K562 (cell line): ENCODE measurements around the gene FBXW8. TPM values are rescaled to one million over a fixed set of nuclear protein-coding genes. Genes with fewer than 3 reads are reported as not detected.

Source experiments
- ELF4 ChIP-seq: fragments of 450-650 bp; formaldehyde crosslinking; IDR thresholded peaks from 2 replicates; pipeline ENCODE4 v1.4.0; 2022; ENCODE audit warnings: missing genetic modification characterization
- FOSL1 ChIP-seq: fragments of 200-800 bp; sonication (Bioruptor generic); conservative IDR thresholded peaks from 2 replicates; pipeline ENCODE4 v1.6.1; 2016; ENCODE audit warnings: missing genetic modification characterization, missing compliant biosample characterization
- RAD21 ChIP-seq, 2 experiments: fragments of 250-450 bp in 1 of 2; fragments of 450-650 bp in 1 of 2; sonication (Bioruptor Pico) in 1 of 2; formaldehyde crosslinking in 1 of 2; IDR thresholded peaks in 1 of 2; conservative IDR thresholded peaks in 1 of 2; 2 replicates each; pipeline versions ENCODE4 v1.4.0 to v1.8.0; 2020 to 2022; ENCODE audit warnings: mild to moderate bottlenecking in 2 of 2, moderate library complexity in 1 of 2
- SPI1 ChIP-seq: IDR thresholded peaks from 2 replicates; pipeline ENCODE4 v1.6.1; 2011; ENCODE audit warnings: low read depth, low read length, control low read depth, borderline replicate concordance
- TOE1 ChIP-seq, 2 experiments: fragments of 450-650 bp in 1 of 2; sonication (generic) in 1 of 2; formaldehyde crosslinking in 1 of 2; IDR thresholded peaks; 2 replicates each; pipeline versions ENCODE4 v1.7.1 to v1.8.0; 2016 to 2022; ENCODE audit warnings: borderline replicate concordance in 2 of 2, mild to moderate bottlenecking in 2 of 2, antibody characterized with exemption in 1 of 2, inconsistent platforms in 1 of 2, low read depth in 1 of 2, missing genetic modification reagents in 1 of 2, moderate library complexity in 1 of 2
- YY1 ChIP-seq, 3 experiments: IDR thresholded peaks; 2 replicates each; pipeline ENCODE4 v1.6.1; 2011; ENCODE audit warnings: low read length in 2 of 3, mild to moderate bottlenecking in 2 of 3, moderate library complexity in 2 of 3, borderline replicate concordance in 1 of 3, control low read depth in 1 of 3, low read depth in 1 of 3; ENCODE audit not compliant: insufficient read depth in 3 of 3, insufficient replicate concordance in 2 of 3, control insufficient read depth in 1 of 3, insufficient read length in 1 of 3; ENCODE audit errors: extremely low read depth in 1 of 3
- ZBTB7A ChIP-seq: IDR thresholded peaks from 2 replicates; pipeline ENCODE4 v1.6.1; 2011; ENCODE audit warnings: low read depth, mild to moderate bottlenecking, low read length, moderate library complexity, borderline replicate concordance; ENCODE audit not compliant: control insufficient read depth
- ZKSCAN1 ChIP-seq: fragments of 150-350 bp; IDR thresholded peaks from 2 replicates; pipeline ENCODE4 v1.6.1; 2016; ENCODE audit warnings: low read depth, low read length
- ZNF695 ChIP-seq: fragments of 450-650 bp; formaldehyde crosslinking; IDR thresholded peaks from 2 replicates; pipeline ENCODE4 v1.4.0; 2020; ENCODE audit warnings: mild to moderate bottlenecking, moderate library complexity
- ZNF79 ChIP-seq: fragments of 250-450 bp; sonication (Bioruptor Pico); IDR thresholded peaks from 2 replicates; pipeline ENCODE4 v1.4.0; 2020; ENCODE audit warnings: low read depth, mild to moderate bottlenecking, moderate library complexity
- polyA plus RNA-seq, 8 experiments: library from polyadenylated mRNA; depleted of rRNA in 4 of 8; stranded (reverse) in 5 of 8; unstranded in 3 of 8; fragments of >200 nt; fragmentation: Nextera tagmentation in 2 of 8; fragmentation: Illumina TruSeq in 1 of 8; extraction: Ambion mirVana in 2 of 8; extraction: Trizol in 1 of 8; gene quantifications; 2 replicates each; pipeline versions ENCODE4 v1.2.1 to v1.2.3, GENCODE V29; 2011 to 2014; ENCODE audit warnings: inconsistent platforms in 1 of 8, missing spikeins in 1 of 8
- total RNA-seq, 7 experiments: library from RNA; depleted of rRNA in 6 of 7; stranded (reverse); fragments of >200 nt in 6 of 7; fragmentation: Illumina TruSeq in 2 of 7; extraction: Trizol in 2 of 7; gene quantifications; 2 replicates each; pipeline versions ENCODE4 v1.2.1 to v1.2.3, GENCODE V29; 2011 to 2021; ENCODE audit warnings: low replicate concordance in 1 of 7
- TF ChIP-seq, protein P1 (sequence below), 2 experiments: fragments of 450-650 bp; formaldehyde crosslinking in 1 of 2; IDR thresholded peaks; 2 replicates each; pipeline versions ENCODE4 v1.4.0 to v1.6.1; 2014 to 2020; ENCODE audit warnings: mild to moderate bottlenecking in 2 of 2, borderline replicate concordance in 1 of 2, low read depth in 1 of 2
- TF ChIP-seq, protein P2 (sequence below), 2 experiments: IDR thresholded peaks; 2 replicates each; pipeline ENCODE4 v1.6.1; 2011; ENCODE audit warnings: borderline replicate concordance in 1 of 2, control low read depth in 1 of 2, low read depth in 1 of 2, low read length in 1 of 2, mild to moderate bottlenecking in 1 of 2, mixed read lengths in 1 of 2, moderate library complexity in 1 of 2; ENCODE audit not compliant: insufficient read depth in 1 of 2, insufficient read length in 1 of 2, poor library complexity in 1 of 2, severe bottlenecking in 1 of 2; ENCODE audit errors: extremely low read depth in 1 of 2
- TF ChIP-seq, protein P3 (sequence below), 3 experiments: IDR thresholded peaks in 2 of 3; conservative IDR thresholded peaks in 1 of 3; 2 replicates each; pipeline ENCODE4 v1.5.1; 2011 to 2012; ENCODE audit warnings: low read length in 3 of 3, mild to moderate bottlenecking in 3 of 3, control low read depth in 2 of 3, improper control_type of control experiment in 1 of 3, inconsistent platforms in 1 of 3, low read depth in 1 of 3, mixed read lengths in 1 of 3, moderate library complexity in 1 of 3; ENCODE audit not compliant: insufficient read depth in 2 of 3

The FBXW8 gene
- total and polyA plus RNA-seq, 9 of the 15 experiments (the other 6 are each of a cell fraction or from before 2014, with no cell fraction given): 0.58 to 8.3 (median 4.4) TPM

DNA sequence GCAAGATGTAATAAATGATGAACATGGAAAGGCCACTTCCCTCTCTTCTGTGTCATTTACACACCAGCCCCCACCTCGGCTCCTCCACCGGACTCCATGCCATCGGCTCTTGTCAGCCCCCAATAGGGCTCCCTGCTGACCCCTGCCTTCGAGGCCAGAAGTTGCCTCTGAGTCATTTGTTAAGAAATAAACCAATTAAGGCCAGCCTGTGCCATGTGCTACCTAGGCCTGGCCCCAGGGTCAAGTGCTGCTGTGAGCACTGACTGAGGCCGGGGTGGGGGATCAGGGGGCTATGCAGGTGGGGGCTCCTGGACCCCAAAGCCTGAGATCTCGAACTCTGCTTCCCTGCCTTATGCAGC, 135.2 kb downstream of the FBXW8 start (continued):
- TF ChIP-seq, protein P1, sequence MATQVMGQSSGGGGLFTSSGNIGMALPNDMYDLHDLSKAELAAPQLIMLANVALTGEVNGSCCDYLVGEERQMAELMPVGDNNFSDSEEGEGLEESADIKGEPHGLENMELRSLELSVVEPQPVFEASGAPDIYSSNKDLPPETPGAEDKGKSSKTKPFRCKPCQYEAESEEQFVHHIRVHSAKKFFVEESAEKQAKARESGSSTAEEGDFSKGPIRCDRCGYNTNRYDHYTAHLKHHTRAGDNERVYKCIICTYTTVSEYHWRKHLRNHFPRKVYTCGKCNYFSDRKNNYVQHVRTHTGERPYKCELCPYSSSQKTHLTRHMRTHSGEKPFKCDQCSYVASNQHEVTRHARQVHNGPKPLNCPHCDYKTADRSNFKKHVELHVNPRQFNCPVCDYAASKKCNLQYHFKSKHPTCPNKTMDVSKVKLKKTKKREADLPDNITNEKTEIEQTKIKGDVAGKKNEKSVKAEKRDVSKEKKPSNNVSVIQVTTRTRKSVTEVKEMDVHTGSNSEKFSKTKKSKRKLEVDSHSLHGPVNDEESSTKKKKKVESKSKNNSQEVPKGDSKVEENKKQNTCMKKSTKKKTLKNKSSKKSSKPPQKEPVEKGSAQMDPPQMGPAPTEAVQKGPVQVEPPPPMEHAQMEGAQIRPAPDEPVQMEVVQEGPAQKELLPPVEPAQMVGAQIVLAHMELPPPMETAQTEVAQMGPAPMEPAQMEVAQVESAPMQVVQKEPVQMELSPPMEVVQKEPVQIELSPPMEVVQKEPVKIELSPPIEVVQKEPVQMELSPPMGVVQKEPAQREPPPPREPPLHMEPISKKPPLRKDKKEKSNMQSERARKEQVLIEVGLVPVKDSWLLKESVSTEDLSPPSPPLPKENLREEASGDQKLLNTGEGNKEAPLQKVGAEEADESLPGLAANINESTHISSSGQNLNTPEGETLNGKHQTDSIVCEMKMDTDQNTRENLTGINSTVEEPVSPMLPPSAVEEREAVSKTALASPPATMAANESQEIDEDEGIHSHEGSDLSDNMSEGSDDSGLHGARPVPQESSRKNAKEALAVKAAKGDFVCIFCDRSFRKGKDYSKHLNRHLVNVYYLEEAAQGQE (IDR thresholded peaks at IDR 0.05; ENCODE audit: borderline replicate concordance): no peak; the same call in 1 of the 2 replicates
- TF ChIP-seq, protein P1 (CRISPR knock-in tag; IDR thresholded peaks at IDR 0.05; ENCODE audit: low read depth): no peak
- TF ChIP-seq RAD21 (CRISPR knock-in tag; conservative IDR thresholded peaks at IDR 0.05 in 1 of 2, IDR thresholded peaks at IDR 0.05 in 1 of 2): peak in 1 of 2 experiments; percentile 30; a peak in 1 of 4 replicates
- TF ChIP-seq ZBTB7A: peak; percentile 68; the same call in 1 of the 2 replicates
- no peak for TF ChIP-seq ZNF695
- TF ChIP-seq SPI1: 0 out of 2 replicates have a peak, but pooled peaks have one; percentile 31
- 0 out of 2 replicates have a peak, but pooled peaks have one; percentile 22 for TF ChIP-seq FOSL1 (tag)
- TF ChIP-seq TOE1 (IDR thresholded peaks at IDR 0.05; ENCODE audit: borderline replicate concordance): no peak
- no peak for TF ChIP-seq TOE1 (CRISPR knock-in tag; IDR thresholded peaks at IDR 0.05; ENCODE audit: borderline replicate concordance, low read depth)
- no peak for TF ChIP-seq ZNF79
- TF ChIP-seq, protein P2, sequence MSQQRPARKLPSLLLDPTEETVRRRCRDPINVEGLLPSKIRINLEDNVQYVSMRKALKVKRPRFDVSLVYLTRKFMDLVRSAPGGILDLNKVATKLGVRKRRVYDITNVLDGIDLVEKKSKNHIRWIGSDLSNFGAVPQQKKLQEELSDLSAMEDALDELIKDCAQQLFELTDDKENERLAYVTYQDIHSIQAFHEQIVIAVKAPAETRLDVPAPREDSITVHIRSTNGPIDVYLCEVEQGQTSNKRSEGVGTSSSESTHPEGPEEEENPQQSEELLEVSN (IDR thresholded peaks at IDR 0.05; ENCODE audit: borderline replicate concordance in 1 of 2, extremely low read depth in 1 of 2, insufficient read depth in 1 of 2, insufficient read length in 1 of 2, low read depth in 1 of 2, low read length in 1 of 2, poor library complexity in 1 of 2, severe bottlenecking in 1 of 2): peak in 1 of 2 experiments; percentile 33
- peak in 1 of 3 experiments; percentile 22 for TF ChIP-seq YY1 (IDR thresholded peaks at IDR 0.05; ENCODE audit: borderline replicate concordance in 1 of 3, control insufficient read depth in 1 of 3, extremely low read depth in 1 of 3, insufficient read depth in 3 of 3, insufficient read length in 1 of 3, insufficient replicate concordance in 2 of 3, low read depth in 1 of 3, low read length in 2 of 3)
- TF ChIP-seq, protein P3, sequence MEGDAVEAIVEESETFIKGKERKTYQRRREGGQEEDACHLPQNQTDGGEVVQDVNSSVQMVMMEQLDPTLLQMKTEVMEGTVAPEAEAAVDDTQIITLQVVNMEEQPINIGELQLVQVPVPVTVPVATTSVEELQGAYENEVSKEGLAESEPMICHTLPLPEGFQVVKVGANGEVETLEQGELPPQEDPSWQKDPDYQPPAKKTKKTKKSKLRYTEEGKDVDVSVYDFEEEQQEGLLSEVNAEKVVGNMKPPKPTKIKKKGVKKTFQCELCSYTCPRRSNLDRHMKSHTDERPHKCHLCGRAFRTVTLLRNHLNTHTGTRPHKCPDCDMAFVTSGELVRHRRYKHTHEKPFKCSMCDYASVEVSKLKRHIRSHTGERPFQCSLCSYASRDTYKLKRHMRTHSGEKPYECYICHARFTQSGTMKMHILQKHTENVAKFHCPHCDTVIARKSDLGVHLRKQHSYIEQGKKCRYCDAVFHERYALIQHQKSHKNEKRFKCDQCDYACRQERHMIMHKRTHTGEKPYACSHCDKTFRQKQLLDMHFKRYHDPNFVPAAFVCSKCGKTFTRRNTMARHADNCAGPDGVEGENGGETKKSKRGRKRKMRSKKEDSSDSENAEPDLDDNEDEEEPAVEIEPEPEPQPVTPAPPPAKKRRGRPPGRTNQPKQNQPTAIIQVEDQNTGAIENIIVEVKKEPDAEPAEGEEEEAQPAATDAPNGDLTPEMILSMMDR (IDR thresholded peaks at IDR 0.05 in 2 of 3, conservative IDR thresholded peaks at IDR 0.05 in 1 of 3; ENCODE audit: insufficient read depth in 2 of 3, low read depth in 1 of 3, low read length in 3 of 3): peak; percentile 37 to 61 (median 50); a peak in 4 of 6 replicates
- no peak for TF ChIP-seq ZKSCAN1
- TF ChIP-seq ELF4 (CRISPR knock-in tag): no peak
